WTC11 (cell line): ENCODE measurements around the gene WDR27. TPM values are rescaled to one million over a fixed set of nuclear protein-coding genes. Genes with fewer than 3 reads are reported as not detected.

Experiments used
- ATAC-seq: fragments of 200-7000 bp; cut with Tn5 transposase; 2 replicates; pipeline ENCODE4 v1.10.0; 2021; ENCODE audit warnings: mild to moderate bottlenecking, moderate library complexity
- CTCF ChIA-PET: fragments of 300-600 bp; sonication (Branson Sonifier 250); formaldehyde crosslinking; loops from one replicate; lab custom pipeline; 2021; ENCODE audit warnings: antibody characterized with exemption; lab: Charles Lee
- POLR2A ChIA-PET: fragments of 350-600 bp; sonication (Branson Sonifier 250); formaldehyde crosslinking; loops from one replicate; lab custom pipeline; 2021; ENCODE audit warnings: antibody characterized with exemption; lab: Charles Lee
- DNase-seq: peaks from one replicate; pipeline ENCODE4 v3.0.0; 2021; ENCODE audit warnings: low spot score
- H3K27ac Mint-ChIP-seq: 2 replicates; pipeline ENCODE4 v1.8.0; 2021; ENCODE audit warnings: mixed read lengths
- H3K27me3 Mint-ChIP-seq: 2 replicates; pipeline ENCODE4 v1.8.0; 2021; ENCODE audit warnings: low read depth, mild to moderate bottlenecking, moderate library complexity, mixed read lengths
- H3K36me3 Mint-ChIP-seq: 2 replicates; pipeline ENCODE4 v1.8.0; 2021; ENCODE audit warnings: mixed read lengths
- H3K4me1 Mint-ChIP-seq: 2 replicates; pipeline ENCODE4 v1.8.0; 2022; ENCODE audit warnings: mixed read lengths
- H3K4me3 Mint-ChIP-seq: 2 replicates; pipeline ENCODE4 v1.8.0; 2021; ENCODE audit warnings: mild to moderate bottlenecking, moderate library complexity, mixed read lengths
- H3K9me3 Mint-ChIP-seq: 2 replicates; pipeline ENCODE4 v1.8.0; 2021; ENCODE audit warnings: mixed read lengths
- CBFB ChIP-seq: sonication (generic); formaldehyde crosslinking; IDR thresholded peaks from 2 replicates; pipeline ENCODE4 v1.8.1; 2022; ENCODE audit warnings: mild to moderate bottlenecking, low read depth, missing genetic modification reagents
- CREM ChIP-seq: sonication (generic); formaldehyde crosslinking; IDR thresholded peaks from 2 replicates; pipeline ENCODE4 v1.8.1; 2022; ENCODE audit warnings: mild to moderate bottlenecking, missing genetic modification reagents, moderate library complexity
- ERG ChIP-seq: fragments of 250-450 bp; sonication (Bioruptor Pico); IDR thresholded peaks from 2 replicates; pipeline ENCODE4 v1.8.0; 2021; ENCODE audit warnings: mild to moderate bottlenecking
- FOXJ3 ChIP-seq: sonication (generic); formaldehyde crosslinking; IDR thresholded peaks from 2 replicates; pipeline ENCODE4 v1.9.0; 2021; ENCODE audit warnings: missing genetic modification reagents, mild to moderate bottlenecking, borderline replicate concordance
- FOXK1 ChIP-seq: sonication (generic); formaldehyde crosslinking; IDR thresholded peaks from 2 replicates; pipeline ENCODE4 v1.8.0; 2022; ENCODE audit warnings: mild to moderate bottlenecking, moderate library complexity, missing genetic modification reagents
- FOXP1 ChIP-seq: sonication (generic); formaldehyde crosslinking; IDR thresholded peaks from 2 replicates; pipeline ENCODE4 v1.8.0; 2022; ENCODE audit warnings: missing genetic modification reagents, mild to moderate bottlenecking, moderate library complexity, borderline replicate concordance
- NFYB ChIP-seq: sonication (generic); formaldehyde crosslinking; conservative IDR thresholded peaks from 2 replicates; pipeline ENCODE4 v1.8.0; 2022; ENCODE audit warnings: low read depth, missing genetic modification reagents
- NR2C2 ChIP-seq: sonication (generic); formaldehyde crosslinking; IDR thresholded peaks from 2 replicates; pipeline ENCODE4 v1.8.0; 2022; ENCODE audit warnings: mild to moderate bottlenecking, missing genetic modification reagents
- TP53 ChIP-seq: sonication (generic); formaldehyde crosslinking; IDR thresholded peaks from 2 replicates; pipeline ENCODE4 v1.8.1; 2023; ENCODE audit warnings: mild to moderate bottlenecking, missing genetic modification reagents
- USF1 ChIP-seq: sonication (generic); formaldehyde crosslinking; IDR thresholded peaks from 2 replicates; pipeline ENCODE4 v1.8.0; 2022; ENCODE audit warnings: mild to moderate bottlenecking, missing genetic modification reagents
- ZNF219 ChIP-seq: sonication (generic); formaldehyde crosslinking; IDR thresholded peaks from 2 replicates; pipeline ENCODE4 v1.8.0; 2023; ENCODE audit warnings: missing genetic modification reagents, mild to moderate bottlenecking, borderline replicate concordance
- ZNF425 ChIP-seq: fragments of 250-450 bp; sonication (Bioruptor Pico); conservative IDR thresholded peaks from 2 replicates; pipeline ENCODE4 v1.9.0; 2021; ENCODE audit warnings: mild to moderate bottlenecking
- total RNA-seq: library from RNA; stranded (reverse); gene quantifications from 3 replicates; pipeline ENCODE4 v1.2.3, GENCODE V29; 2021
- TF ChIP-seq, protein P1 (sequence below): sonication (generic); formaldehyde crosslinking; IDR thresholded peaks from 2 replicates; pipeline ENCODE4 v1.8.1; 2023; ENCODE audit warnings: mild to moderate bottlenecking, missing genetic modification reagents, moderate library complexity
- TF ChIP-seq, protein P2 (sequence below): sonication (generic); formaldehyde crosslinking; IDR thresholded peaks from 2 replicates; pipeline ENCODE4 v1.8.1; 2023; ENCODE audit warnings: mild to moderate bottlenecking, missing genetic modification reagents
- TF ChIP-seq, protein P3 (sequence below): sonication (generic); formaldehyde crosslinking; IDR thresholded peaks from 2 replicates; pipeline ENCODE4 v1.8.1; 2023; ENCODE audit warnings: mild to moderate bottlenecking, moderate library complexity, missing genetic modification reagents
- TF ChIP-seq, protein P4 (sequence below): fragments of 250-450 bp; sonication (Bioruptor Pico); IDR thresholded peaks from 2 replicates; pipeline ENCODE4 v1.9.0; 2021; ENCODE audit warnings: moderate library complexity, mild to moderate bottlenecking, inconsistent platforms, borderline replicate concordance
- TF ChIP-seq, protein P5 (sequence below): fragments of 200-600 bp; IDR thresholded peaks from 2 replicates; pipeline ENCODE4 v1.8.0; 2022; ENCODE audit warnings: antibody characterized with exemption
- TF ChIP-seq, protein P6 (sequence below): fragments of 250-450 bp; sonication (Bioruptor Pico); IDR thresholded peaks from 2 replicates; pipeline ENCODE4 v2.1.2; 2022; ENCODE audit warnings: mild to moderate bottlenecking, moderate library complexity

The WDR27 gene
- total RNA-seq, 1 experiment from 2014 or later = 126 TPM

- CTCF ChIA-PET = interaction anchor here (0.6 to 1.4 kb wide), 12 partner anchors 9 to 477 kb away, joined by 3 to 6 read pairs (median 4); no protein-coding TSS in a partner anchor
- Mint-ChIP-seq H3K36me3 (peaks cover 25% of the 10 kb centered on the region), H3K27me3 (no peaks in the 10 kb centered on the region)
- no peak for DNase-seq
- TF ChIP-seq, protein P1, sequence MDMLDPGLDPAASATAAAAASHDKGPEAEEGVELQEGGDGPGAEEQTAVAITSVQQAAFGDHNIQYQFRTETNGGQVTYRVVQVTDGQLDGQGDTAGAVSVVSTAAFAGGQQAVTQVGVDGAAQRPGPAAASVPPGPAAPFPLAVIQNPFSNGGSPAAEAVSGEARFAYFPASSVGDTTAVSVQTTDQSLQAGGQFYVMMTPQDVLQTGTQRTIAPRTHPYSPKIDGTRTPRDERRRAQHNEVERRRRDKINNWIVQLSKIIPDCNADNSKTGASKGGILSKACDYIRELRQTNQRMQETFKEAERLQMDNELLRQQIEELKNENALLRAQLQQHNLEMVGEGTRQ (CRISPR knock-in tag) = no peak
- TF ChIP-seq CBFB (CRISPR knock-in tag) = no peak
- TF ChIP-seq, protein P2, sequence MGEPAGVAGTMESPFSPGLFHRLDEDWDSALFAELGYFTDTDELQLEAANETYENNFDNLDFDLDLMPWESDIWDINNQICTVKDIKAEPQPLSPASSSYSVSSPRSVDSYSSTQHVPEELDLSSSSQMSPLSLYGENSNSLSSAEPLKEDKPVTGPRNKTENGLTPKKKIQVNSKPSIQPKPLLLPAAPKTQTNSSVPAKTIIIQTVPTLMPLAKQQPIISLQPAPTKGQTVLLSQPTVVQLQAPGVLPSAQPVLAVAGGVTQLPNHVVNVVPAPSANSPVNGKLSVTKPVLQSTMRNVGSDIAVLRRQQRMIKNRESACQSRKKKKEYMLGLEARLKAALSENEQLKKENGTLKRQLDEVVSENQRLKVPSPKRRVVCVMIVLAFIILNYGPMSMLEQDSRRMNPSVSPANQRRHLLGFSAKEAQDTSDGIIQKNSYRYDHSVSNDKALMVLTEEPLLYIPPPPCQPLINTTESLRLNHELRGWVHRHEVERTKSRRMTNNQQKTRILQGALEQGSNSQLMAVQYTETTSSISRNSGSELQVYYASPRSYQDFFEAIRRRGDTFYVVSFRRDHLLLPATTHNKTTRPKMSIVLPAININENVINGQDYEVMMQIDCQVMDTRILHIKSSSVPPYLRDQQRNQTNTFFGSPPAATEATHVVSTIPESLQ = no peak
- TF ChIP-seq, protein P3, sequence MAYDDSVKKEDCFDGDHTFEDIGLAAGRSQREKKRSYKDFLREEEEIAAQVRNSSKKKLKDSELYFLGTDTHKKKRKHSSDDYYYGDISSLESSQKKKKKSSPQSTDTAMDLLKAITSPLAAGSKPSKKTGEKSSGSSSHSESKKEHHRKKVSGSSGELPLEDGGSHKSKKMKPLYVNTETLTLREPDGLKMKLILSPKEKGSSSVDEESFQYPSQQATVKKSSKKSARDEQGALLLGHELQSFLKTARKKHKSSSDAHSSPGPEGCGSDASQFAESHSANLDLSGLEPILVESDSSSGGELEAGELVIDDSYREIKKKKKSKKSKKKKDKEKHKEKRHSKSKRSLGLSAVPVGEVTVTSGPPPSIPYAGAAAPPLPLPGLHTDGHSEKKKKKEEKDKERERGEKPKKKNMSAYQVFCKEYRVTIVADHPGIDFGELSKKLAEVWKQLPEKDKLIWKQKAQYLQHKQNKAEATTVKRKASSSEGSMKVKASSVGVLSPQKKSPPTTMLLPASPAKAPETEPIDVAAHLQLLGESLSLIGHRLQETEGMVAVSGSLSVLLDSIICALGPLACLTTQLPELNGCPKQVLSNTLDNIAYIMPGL (CRISPR knock-in tag) = no peak
- TF ChIP-seq USF1 = no peak
- TF ChIP-seq ERG (CRISPR knock-in tag) = no peak
- TF ChIP-seq, protein P4, sequence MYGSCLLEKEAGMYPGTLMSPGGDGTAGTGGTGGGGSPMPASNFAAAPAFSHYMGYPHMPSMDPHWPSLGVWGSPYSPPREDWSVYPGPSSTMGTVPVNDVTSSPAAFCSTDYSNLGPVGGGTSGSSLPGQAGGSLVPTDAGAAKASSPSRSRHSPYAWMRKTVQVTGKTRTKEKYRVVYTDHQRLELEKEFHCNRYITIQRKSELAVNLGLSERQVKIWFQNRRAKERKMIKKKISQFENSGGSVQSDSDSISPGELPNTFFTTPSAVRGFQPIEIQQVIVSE (CRISPR knock-in tag) = no peak
- no peak for TF ChIP-seq ZNF219 (CRISPR knock-in tag)
- TF ChIP-seq CREM = no peak
- TF ChIP-seq ZNF425 (CRISPR knock-in tag) = no peak
- no peak for TF ChIP-seq NFYB (CRISPR knock-in tag)
- no peak for TF ChIP-seq FOXK1 (CRISPR knock-in tag)
- TF ChIP-seq NR2C2 = no peak
- TF ChIP-seq, protein P5, sequence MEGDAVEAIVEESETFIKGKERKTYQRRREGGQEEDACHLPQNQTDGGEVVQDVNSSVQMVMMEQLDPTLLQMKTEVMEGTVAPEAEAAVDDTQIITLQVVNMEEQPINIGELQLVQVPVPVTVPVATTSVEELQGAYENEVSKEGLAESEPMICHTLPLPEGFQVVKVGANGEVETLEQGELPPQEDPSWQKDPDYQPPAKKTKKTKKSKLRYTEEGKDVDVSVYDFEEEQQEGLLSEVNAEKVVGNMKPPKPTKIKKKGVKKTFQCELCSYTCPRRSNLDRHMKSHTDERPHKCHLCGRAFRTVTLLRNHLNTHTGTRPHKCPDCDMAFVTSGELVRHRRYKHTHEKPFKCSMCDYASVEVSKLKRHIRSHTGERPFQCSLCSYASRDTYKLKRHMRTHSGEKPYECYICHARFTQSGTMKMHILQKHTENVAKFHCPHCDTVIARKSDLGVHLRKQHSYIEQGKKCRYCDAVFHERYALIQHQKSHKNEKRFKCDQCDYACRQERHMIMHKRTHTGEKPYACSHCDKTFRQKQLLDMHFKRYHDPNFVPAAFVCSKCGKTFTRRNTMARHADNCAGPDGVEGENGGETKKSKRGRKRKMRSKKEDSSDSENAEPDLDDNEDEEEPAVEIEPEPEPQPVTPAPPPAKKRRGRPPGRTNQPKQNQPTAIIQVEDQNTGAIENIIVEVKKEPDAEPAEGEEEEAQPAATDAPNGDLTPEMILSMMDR = no peak
- no peak for TF ChIP-seq FOXJ3 (CRISPR knock-in tag)
- TF ChIP-seq TP53 (CRISPR knock-in tag) = no peak
- TF ChIP-seq, protein P6, sequence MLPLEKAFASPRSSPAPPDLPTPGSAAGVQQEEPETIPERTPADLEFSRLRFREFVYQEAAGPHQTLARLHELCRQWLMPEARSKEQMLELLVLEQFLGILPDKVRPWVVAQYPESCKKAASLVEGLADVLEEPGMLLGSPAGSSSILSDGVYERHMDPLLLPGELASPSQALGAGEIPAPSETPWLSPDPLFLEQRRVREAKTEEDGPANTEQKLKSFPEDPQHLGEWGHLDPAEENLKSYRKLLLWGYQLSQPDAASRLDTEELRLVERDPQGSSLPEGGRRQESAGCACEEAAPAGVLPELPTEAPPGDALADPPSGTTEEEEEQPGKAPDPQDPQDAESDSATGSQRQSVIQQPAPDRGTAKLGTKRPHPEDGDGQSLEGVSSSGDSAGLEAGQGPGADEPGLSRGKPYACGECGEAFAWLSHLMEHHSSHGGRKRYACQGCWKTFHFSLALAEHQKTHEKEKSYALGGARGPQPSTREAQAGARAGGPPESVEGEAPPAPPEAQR = no peak
- no peak for TF ChIP-seq FOXP1 (CRISPR knock-in tag)
- TF ChIP-seq, all 79 proteins: peak for 0
- POLR2A ChIA-PET = no interaction called here
- ATAC-seq = no peak
- Mint-ChIP-seq H3K4me1 (peaks cover 4% of the 10 kb centered on the region), H3K9me3 (peaks cover 30% of the 10 kb centered on the region), H3K27ac (no peak overlapping the region), H3K4me3 (no peak overlapping the region)
Observed at GRCh38 chr6:169421586-169422264, 280.1 kb downstream of the WDR27 start.
